HEK293 (cell line): ENCODE measurements around the gene VRK3.

Experiments used
- ATF2 ChIP-seq: fragments of 450-650 bp; formaldehyde crosslinking; IDR thresholded peaks from 2 replicates; pipeline ENCODE4 v1.5.1; 2016; ENCODE audit warnings: missing biosample characterization, missing genetic modification characterization, low read depth
- BCL11A ChIP-seq: fragments of 450-650 bp; formaldehyde crosslinking; IDR thresholded peaks from 2 replicates; pipeline ENCODE4 v1.5.1; 2016; ENCODE audit warnings: low read depth, missing biosample characterization, missing genetic modification characterization
- REPIN1 ChIP-seq: fragments of 450-650 bp; formaldehyde crosslinking; IDR thresholded peaks from 2 replicates; pipeline ENCODE4 v1.5.1; 2017; ENCODE audit warnings: missing biosample characterization, missing genetic modification characterization, low read depth
- ZNF121 ChIP-seq: fragments of 450-650 bp; formaldehyde crosslinking; IDR thresholded peaks from 2 replicates; pipeline ENCODE4 v1.5.1; 2016; ENCODE audit warnings: missing biosample characterization, missing genetic modification characterization
- ZNF133 ChIP-seq: fragments of 450-650 bp; formaldehyde crosslinking; IDR thresholded peaks from 2 replicates; pipeline ENCODE4 v1.5.1; 2016; ENCODE audit warnings: missing biosample characterization, missing genetic modification characterization
- ZNF157 ChIP-seq: fragments of 450-650 bp; formaldehyde crosslinking; IDR thresholded peaks from 2 replicates; pipeline ENCODE4 v1.5.1; 2016; ENCODE audit warnings: missing biosample characterization, missing genetic modification characterization
- ZNF221 ChIP-seq: fragments of 450-650 bp; formaldehyde crosslinking; IDR thresholded peaks from 2 replicates; pipeline ENCODE4 v1.5.1; 2017; ENCODE audit warnings: missing biosample characterization, missing genetic modification characterization, borderline replicate concordance
- ZNF24 ChIP-seq: fragments of 450-650 bp; formaldehyde crosslinking; IDR thresholded peaks from 2 replicates; pipeline ENCODE4 v1.5.1; 2016; ENCODE audit warnings: missing biosample characterization, missing genetic modification characterization
- ZNF280C ChIP-seq: fragments of 450-650 bp; formaldehyde crosslinking; IDR thresholded peaks from 2 replicates; pipeline ENCODE4 v1.5.1; 2016; ENCODE audit warnings: missing biosample characterization, missing genetic modification characterization
- ZNF416 ChIP-seq: fragments of 450-650 bp; formaldehyde crosslinking; IDR thresholded peaks from 2 replicates; pipeline ENCODE4 v1.5.1; 2016; ENCODE audit warnings: missing biosample characterization, missing genetic modification characterization
- ZNF426 ChIP-seq: fragments of 450-650 bp; formaldehyde crosslinking; IDR thresholded peaks from 2 replicates; pipeline ENCODE4 v1.5.1; 2017; ENCODE audit warnings: missing biosample characterization, missing genetic modification characterization, mild to moderate bottlenecking, inconsistent platforms, moderate library complexity
- ZNF501 ChIP-seq: fragments of 450-650 bp; formaldehyde crosslinking; IDR thresholded peaks from 2 replicates; pipeline ENCODE4 v1.5.1; 2016; ENCODE audit warnings: missing biosample characterization, missing genetic modification characterization
- ZNF518A ChIP-seq: fragments of 450-650 bp; formaldehyde crosslinking; conservative IDR thresholded peaks from 2 replicates; pipeline ENCODE4 v1.5.1; 2016; ENCODE audit warnings: low read depth, missing biosample characterization, missing genetic modification characterization
- ZNF600 ChIP-seq: fragments of 450-650 bp; formaldehyde crosslinking; IDR thresholded peaks from 2 replicates; pipeline ENCODE4 v1.5.1; 2016; ENCODE audit warnings: missing biosample characterization, missing genetic modification characterization
- ZNF610 ChIP-seq: fragments of 450-650 bp; formaldehyde crosslinking; IDR thresholded peaks from 2 replicates; pipeline ENCODE4 v1.5.1; 2016; ENCODE audit warnings: missing biosample characterization, missing genetic modification characterization, borderline replicate concordance
- ZNF621 ChIP-seq: fragments of 450-650 bp; formaldehyde crosslinking; IDR thresholded peaks from 2 replicates; pipeline ENCODE4 v1.5.1; 2017; ENCODE audit warnings: missing biosample characterization, missing genetic modification characterization
- ZNF654 ChIP-seq: fragments of 450-650 bp; formaldehyde crosslinking; IDR thresholded peaks from 2 replicates; pipeline ENCODE4 v1.5.1; 2016; ENCODE audit warnings: low read depth, missing biosample characterization, missing genetic modification characterization
- TF ChIP-seq, protein P1 (sequence below): fragments of 450-650 bp; formaldehyde crosslinking; IDR thresholded peaks from 2 replicates; pipeline ENCODE4 v1.5.1; 2016; ENCODE audit warnings: missing biosample characterization, missing genetic modification characterization
- TF ChIP-seq, protein P2 (sequence below): fragments of 450-650 bp; formaldehyde crosslinking; IDR thresholded peaks from 2 replicates; pipeline ENCODE4 v1.5.1; 2016; ENCODE audit warnings: missing biosample characterization, missing genetic modification characterization
- TF ChIP-seq, protein P3 (sequence below): fragments of 450-650 bp; formaldehyde crosslinking; IDR thresholded peaks from 2 replicates; pipeline ENCODE4 v1.5.1; 2016; ENCODE audit warnings: missing biosample characterization, missing genetic modification characterization
- TF ChIP-seq, protein P4 (sequence below): fragments of 450-650 bp; formaldehyde crosslinking; IDR thresholded peaks from 2 replicates; pipeline ENCODE4 v1.5.1; 2016; ENCODE audit warnings: missing biosample characterization, missing genetic modification characterization

The VRK3 gene

DNA sequence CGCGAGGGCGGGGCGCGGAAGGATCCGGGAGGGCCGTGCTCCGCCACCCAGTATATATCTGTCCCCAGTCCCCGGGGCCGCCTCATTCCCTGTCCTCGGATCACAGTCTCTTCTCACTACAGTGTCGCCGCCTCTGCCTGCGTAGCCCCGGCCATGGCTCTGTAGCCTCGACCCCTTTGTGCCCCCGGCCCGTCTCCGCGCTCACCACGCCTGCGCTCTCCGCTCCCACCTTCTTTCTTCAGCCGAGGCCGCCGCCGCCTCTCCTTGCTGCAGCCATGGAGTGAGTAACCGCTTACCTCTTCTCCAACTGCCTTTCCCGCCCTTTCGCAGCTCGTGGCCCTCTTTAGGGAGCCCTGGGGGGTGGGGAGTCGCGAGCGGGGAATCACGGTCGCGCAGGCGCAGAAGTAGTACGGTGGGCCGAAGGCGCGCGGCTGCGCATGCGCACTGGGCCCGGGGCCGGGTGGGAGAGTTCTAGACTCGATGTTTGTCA, 96.0 kb downstream of the VRK3 start, which contains the start of the genes ATF5 and NUP62 (continued):
- TF ChIP-seq ZNF280C (no peak), ZNF518A (tag by site-specific recombination) (0 out of 2 replicates have a peak, but pooled peaks have one; percentile 30), ZNF121 (tag by site-specific recombination) (no peak; the same call in 1 of the 2 replicates), BCL11A (tag by site-specific recombination) (no peak), ZNF24 (tag by site-specific recombination) (peak; percentile 53; the same call in 1 of the 2 replicates), REPIN1 (tag by site-specific recombination) (no peak), ZNF600 (tag by site-specific recombination) (no peak), ZNF426 (tag by site-specific recombination) (no peak), ZNF621 (tag by site-specific recombination) (no peak), ZNF221 (tag by site-specific recombination) (no peak; the same call in 1 of the 2 replicates), ZNF416 (tag by site-specific recombination) (no peak), ZNF133 (tag by site-specific recombination) (no peak), ZNF610 (tag by site-specific recombination) (peak; percentile 22; the same call in 1 of the 2 replicates), ZNF654 (no peak), ATF2 (tag by site-specific recombination) (no peak), ZNF157 (no peak), ZNF501 (tag by site-specific recombination) (peak; percentile 88; the same call in 1 of the 2 replicates)
- TF ChIP-seq, protein P1, sequence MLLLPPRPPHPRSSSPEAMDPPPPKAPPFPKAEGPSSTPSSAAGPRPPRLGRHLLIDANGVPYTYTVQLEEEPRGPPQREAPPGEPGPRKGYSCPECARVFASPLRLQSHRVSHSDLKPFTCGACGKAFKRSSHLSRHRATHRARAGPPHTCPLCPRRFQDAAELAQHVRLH = peak; percentile 34; the same call in 1 of the 2 replicates
- TF ChIP-seq, protein P2, sequence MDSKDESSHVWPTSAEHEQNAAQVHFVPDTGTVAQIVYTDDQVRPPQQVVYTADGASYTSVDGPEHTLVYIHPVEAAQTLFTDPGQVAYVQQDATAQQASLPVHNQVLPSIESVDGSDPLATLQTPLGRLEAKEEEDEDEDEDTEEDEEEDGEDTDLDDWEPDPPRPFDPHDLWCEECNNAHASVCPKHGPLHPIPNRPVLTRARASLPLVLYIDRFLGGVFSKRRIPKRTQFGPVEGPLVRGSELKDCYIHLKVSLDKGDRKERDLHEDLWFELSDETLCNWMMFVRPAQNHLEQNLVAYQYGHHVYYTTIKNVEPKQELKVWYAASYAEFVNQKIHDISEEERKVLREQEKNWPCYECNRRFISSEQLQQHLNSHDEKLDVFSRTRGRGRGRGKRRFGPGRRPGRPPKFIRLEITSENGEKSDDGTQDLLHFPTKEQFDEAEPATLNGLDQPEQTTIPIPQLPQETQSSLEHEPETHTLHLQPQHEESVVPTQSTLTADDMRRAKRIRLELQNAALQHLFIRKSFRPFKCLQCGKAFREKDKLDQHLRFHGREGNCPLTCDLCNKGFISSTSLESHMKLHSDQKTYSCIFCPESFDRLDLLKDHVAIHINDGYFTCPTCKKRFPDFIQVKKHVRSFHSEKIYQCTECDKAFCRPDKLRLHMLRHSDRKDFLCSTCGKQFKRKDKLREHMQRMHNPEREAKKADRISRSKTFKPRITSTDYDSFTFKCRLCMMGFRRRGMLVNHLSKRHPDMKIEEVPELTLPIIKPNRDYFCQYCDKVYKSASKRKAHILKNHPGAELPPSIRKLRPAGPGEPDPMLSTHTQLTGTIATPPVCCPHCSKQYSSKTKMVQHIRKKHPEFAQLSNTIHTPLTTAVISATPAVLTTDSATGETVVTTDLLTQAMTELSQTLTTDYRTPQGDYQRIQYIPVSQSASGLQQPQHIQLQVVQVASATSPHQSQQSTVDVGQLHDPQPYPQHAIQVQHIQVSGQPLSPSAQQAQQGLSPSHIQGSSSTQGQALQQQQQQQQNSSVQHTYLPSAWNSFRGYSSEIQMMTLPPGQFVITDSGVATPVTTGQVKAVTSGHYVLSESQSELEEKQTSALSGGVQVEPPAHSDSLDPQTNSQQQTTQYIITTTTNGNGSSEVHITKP (tag by site-specific recombination) = peak; percentile 7; the same call in 1 of the 2 replicates
- TF ChIP-seq, protein P3, sequence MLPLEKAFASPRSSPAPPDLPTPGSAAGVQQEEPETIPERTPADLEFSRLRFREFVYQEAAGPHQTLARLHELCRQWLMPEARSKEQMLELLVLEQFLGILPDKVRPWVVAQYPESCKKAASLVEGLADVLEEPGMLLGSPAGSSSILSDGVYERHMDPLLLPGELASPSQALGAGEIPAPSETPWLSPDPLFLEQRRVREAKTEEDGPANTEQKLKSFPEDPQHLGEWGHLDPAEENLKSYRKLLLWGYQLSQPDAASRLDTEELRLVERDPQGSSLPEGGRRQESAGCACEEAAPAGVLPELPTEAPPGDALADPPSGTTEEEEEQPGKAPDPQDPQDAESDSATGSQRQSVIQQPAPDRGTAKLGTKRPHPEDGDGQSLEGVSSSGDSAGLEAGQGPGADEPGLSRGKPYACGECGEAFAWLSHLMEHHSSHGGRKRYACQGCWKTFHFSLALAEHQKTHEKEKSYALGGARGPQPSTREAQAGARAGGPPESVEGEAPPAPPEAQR (tag by site-specific recombination) = peak; percentile 84
- TF ChIP-seq, protein P4, sequence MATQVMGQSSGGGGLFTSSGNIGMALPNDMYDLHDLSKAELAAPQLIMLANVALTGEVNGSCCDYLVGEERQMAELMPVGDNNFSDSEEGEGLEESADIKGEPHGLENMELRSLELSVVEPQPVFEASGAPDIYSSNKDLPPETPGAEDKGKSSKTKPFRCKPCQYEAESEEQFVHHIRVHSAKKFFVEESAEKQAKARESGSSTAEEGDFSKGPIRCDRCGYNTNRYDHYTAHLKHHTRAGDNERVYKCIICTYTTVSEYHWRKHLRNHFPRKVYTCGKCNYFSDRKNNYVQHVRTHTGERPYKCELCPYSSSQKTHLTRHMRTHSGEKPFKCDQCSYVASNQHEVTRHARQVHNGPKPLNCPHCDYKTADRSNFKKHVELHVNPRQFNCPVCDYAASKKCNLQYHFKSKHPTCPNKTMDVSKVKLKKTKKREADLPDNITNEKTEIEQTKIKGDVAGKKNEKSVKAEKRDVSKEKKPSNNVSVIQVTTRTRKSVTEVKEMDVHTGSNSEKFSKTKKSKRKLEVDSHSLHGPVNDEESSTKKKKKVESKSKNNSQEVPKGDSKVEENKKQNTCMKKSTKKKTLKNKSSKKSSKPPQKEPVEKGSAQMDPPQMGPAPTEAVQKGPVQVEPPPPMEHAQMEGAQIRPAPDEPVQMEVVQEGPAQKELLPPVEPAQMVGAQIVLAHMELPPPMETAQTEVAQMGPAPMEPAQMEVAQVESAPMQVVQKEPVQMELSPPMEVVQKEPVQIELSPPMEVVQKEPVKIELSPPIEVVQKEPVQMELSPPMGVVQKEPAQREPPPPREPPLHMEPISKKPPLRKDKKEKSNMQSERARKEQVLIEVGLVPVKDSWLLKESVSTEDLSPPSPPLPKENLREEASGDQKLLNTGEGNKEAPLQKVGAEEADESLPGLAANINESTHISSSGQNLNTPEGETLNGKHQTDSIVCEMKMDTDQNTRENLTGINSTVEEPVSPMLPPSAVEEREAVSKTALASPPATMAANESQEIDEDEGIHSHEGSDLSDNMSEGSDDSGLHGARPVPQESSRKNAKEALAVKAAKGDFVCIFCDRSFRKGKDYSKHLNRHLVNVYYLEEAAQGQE (tag by site-specific recombination) = no peak; the same call in none of the 2 replicates
